ENCODE measurements around the gene NVL.

NVL gene

DNA sequence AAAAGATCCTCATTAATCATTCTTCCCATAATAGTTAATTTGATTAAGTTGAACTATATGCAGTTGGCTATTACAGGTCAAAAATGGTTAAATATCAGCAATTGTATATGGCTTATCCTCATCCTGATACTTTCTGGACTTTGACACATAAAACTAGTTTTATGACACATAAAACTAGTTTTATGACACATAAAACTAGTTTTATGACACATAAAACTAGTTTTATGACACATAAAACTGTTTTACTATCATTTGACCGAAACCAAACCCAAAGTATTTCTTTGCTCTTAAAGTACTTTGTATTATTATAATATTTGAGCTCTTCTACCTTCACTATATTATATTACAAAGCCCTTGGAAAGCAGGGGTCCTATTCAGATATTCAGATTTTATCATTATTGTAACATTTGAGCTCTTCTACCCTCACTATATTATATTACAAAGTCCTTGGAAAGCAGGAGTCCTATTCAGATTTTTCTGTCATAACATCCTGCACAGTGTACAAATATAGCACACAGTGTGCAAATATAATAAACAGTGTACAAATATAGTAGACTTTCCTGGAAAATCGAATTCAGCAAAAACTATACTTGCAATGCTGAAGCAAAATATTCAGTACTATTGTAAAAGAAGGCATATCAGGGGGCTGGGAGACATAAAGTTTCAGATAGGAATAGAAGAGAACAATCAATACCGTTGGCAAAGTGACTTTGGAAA lies 53.0 kb downstream of the NVL start:
- DNase-seq, result no peak

GRCh38 chr1:224274970-224275626 lies 54.9 kb downstream of the NVL start:
- DNase-seq, result no peak

DNA sequence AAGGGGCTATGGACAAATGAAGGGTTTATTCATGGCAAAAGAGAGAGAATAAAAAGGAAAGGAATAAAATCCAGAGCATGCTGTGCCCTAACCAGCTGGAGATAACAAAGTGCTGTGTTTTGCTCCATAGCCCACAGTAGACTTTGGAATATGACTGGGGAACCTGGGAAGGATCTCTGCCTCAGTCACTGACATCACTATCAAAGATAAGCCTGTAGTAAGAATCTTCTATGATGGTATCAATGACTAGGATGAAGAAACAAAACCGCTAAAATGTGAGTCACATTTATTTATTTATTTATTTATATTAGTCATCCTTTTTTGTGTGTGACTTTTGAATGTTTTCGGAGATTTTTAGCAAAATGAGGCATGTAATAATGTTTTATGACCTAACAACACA lies 56.3 kb downstream of the NVL start:
- no peak for DNase-seq

DNA sequence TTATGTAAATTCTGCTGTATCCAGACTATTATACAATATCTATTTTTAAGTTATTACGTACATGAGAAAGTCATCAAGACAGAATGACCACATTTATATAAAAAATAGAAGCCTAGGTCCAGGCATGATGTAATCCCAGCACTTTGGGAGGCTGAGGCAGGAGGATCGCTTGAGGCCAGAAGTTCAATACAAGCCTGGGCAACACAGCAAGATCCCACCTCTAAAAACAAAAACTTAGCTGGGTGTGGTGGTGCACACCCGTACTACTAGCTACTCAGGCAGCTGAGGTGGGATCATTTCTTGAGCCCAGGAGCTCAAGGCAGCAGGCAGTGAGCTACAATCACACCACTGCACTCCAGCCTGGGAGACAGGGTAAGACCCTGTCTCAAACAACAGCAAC lies 58.9 kb downstream of the NVL start:
- DNase-seq, result no peak

GRCh38 chr1:224267925-224268324 lies 62.0 kb downstream of the NVL start:
- DNase-seq, result no peak

- DNase-seq, result no peak
These were observed 62.8 kb downstream of the NVL start for GRCh38 chr1:224266915-224267856.

- no peak for DNase-seq
These were observed 63.7 kb downstream of the NVL start for GRCh38 chr1:224266105-224266914.

- no peak for DNase-seq
These were observed 65.7 kb downstream of the NVL start for GRCh38 chr1:224264321-224264720.

DNA sequence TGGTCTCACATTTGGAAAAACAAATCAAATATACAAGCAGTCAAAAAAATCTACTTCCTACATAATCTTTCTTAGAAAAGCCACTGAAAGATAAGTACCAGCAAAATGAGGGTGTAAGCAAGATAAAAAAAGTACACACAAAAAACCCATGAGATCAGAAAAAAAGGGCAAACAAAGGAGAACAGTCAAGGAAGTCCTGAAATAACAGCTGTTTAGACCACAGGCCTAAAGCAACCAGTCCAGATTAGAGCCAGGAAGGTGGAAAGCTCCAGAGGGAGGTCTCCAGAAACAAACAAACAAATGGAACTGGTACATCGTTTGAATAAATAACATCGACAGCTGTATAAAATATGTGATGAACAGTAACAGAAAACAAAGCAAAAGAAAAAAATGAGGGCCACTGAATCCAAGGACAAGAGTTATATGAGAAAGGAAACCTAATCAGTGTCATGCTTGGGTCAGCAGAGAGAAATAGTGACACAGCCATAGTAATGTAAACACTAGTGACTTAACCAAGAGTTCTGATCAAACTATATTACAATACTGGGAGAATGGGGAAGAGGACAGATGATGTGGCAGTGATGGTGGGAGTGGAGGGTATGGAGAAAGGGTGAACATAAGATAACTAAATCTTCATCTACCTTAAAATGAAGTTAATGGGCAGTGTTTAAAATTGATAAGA lies 67.5 kb downstream of the NVL start:
- no peak for DNase-seq

DNA sequence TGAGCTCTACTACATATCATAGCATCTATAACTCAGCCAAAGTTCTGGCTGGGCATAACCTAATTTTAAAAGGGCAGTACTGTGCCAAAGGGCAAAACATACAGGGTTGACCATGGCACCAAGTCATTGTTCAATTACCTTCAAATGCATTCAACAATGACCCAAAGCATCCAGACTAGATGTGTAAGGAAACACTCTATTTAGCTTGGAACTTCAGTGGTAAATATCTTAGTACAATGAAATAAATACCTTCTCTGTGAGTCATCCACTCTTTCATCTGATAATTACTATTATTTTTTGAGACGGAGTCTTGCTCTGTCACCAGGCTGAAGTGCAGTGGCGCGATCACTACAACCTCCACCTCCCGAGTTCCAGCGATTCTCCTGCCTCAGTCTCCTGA lies 70.0 kb downstream of the NVL start:
- no peak for DNase-seq

- no peak for DNase-seq
These were observed 71.6 kb downstream of the NVL start for GRCh38 chr1:224258351-224258750.

GRCh38 chr1:224256640-224257039 lies 73.3 kb downstream of the NVL start:
- no peak for DNase-seq

DNA sequence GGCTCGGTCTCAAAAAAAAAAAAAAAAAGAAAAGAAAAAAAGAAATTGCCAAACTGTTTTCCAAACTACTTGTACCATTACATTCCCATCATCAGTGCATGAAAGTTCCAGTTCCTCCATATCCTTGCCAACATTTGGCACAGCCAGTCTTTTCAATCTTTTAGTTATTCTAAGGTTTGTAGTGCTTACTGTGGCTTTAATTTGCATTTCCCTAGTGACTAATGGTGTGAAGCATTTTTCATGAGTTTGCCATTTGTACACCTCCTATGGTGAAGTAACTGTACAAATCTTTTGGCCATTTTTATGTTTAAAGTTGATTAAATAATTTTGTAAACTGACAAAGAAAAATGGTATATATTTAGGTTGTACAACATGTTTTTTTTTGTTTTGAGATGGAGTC lies 76.3 kb downstream of the NVL start:
- no peak for DNase-seq

DNA sequence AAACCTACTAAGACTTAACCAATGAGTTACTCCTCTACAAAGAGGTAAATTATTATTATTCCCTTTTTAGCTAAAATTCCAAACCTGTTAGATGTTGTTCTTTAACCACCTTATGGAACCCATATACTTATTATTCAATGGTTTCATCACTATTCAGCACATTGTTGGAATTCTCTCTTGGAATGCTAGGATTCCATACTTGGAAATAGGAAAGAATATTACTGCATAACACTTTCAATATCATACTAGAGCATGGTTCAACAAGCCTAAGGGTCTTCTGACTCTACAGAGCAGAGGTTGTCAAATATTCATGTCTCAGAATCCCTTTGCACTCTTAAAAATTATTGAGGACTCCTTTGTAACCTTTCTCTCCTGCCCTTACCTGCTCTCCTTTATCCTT lies 77.5 kb downstream of the NVL start:
- DNase-seq, result no peak

DNA sequence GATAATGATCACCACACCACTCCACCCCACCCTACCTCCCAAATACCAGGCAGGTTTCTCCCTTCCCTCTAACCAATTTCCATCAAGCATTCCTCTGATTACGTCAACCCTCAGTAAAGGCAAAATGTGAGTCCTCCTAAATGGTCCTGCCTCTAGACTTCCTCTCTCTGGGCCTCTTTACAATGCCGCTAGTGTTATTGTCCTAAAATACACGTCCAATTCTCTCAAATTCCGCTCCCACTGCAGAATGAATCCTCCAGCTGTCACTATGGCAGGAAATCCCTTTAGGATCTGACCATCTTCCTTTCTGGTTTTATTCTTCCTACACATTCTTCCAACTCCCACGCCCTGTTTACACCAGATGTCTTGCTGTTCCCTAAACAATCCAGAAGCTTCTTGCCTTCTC lies 78.2 kb downstream of the NVL start:
- DNase-seq, result no peak

GRCh38 chr1:224245188-224245587 lies 84.8 kb downstream of the NVL start:
- DNase-seq, result no peak

DNA sequence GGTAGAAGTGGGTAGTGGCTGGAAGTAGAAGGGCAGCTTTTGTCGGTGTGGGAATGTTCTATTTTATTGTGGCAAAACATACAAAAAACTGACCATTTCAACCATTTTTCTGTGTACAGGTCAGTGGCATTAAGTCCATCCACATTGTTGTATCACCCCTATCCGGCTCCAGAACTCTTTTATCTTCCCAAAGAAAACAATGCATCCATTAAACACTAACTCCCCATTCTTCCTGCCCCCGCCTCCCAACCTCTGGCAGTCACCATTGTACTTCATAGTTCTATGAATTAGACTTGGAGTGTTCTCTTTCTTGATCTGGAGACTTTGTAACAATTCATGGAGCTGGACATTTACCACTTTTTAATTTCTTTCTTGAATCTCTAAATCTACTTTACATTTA lies 91.2 kb downstream of the NVL start:
- DNase-seq, result no peak

DNA sequence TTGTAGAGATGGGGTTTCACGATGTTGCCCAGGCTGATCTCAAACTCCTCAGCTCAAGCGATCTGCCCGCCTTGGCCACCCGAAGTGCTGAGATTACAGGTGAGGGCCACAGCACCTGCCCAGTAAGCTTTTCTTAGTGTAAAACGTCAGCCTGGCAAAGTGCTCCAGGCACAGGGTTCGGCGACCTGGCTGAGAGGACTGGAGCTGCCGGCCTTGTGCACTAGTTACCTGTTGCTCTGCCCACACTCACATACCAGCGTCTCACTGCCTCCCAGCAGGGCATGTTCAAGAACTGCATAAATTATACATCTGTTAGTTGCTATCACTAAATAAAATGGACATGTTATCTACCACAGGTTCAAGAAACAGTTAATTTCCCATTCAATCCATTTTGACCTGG lies 91.8 kb downstream of the NVL start:
- DNase-seq, result no peak

GRCh38 chr1:224237119-224237881 lies 92.7 kb downstream of the NVL start:
- no peak for DNase-seq

GRCh38 chr1:224235813-224236493 lies 94.0 kb downstream of the NVL start:
- DNase-seq, result no peak

DNA sequence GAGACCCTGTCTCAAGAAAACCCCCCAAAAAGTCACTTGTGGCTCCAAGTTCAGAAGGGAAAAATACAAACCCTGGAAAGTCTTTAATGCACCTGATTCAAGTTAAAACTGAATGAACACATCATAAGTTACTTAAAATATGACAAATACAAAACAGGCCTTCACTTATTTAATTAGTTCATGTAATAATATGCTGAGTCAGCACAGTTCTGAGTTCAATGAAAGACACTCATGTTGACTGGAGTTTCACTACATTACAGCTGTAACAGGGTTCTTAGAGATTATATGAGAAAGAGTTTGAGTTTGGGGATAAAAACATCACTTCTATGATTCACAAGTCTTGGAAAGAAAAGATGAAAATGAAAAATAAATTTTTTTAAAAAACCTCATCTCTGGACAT lies 96.0 kb downstream of the NVL start:
- DNase-seq, result no peak
